Testis (tissue), 2 donors: ENCODE results near the gene SEC24D.

Experiments used
- CTCF ChIP-seq, 3 experiments: fragments of 450-650 bp in 2 of 3; fragments of 200-600 bp in 1 of 3; sonication (generic) in 1 of 3; IDR thresholded peaks; one replicate each; pipeline ENCODE4 v1.5.1; 2016 to 2019; ENCODE audit warnings: antibody characterized with exemption in 3 of 3, mild to moderate bottlenecking in 2 of 3, moderate library complexity in 1 of 3
- POLR2A ChIP-seq: fragments of 450-650 bp; IDR thresholded peaks from one replicate; pipeline ENCODE4 v1.6.1; 2017; ENCODE audit warnings: antibody characterized with exemption, mild to moderate bottlenecking, moderate library complexity

- TF ChIP-seq POLR2A: no peak
- no peak for TF ChIP-seq CTCF (IDR thresholded peaks at IDR 0.05)
These were observed 94.5 kb downstream of the SEC24D start for GRCh38 chr4:118741301-118741855.
